Myocyte (in vitro differentiated cells): ENCODE measurements around the gene RGS12. TPM values are rescaled to one million over a fixed set of nuclear protein-coding genes. Genes with fewer than 3 reads are reported as not detected.

Experiments
- DNase-seq: peaks from one replicate; pipeline ENCODE4 v3.0.0-alpha.2; 2012; ENCODE audit warnings: low read depth
- total RNA-seq: library from RNA; depleted of rRNA; stranded (reverse); fragments of >200 nt; gene quantifications from 2 replicates; pipeline ENCODE4 v1.2.3, GENCODE V29; 2014

The RGS12 gene
- total RNA-seq, 1 donor from 2014 or later: 29.0 TPM

DNA sequence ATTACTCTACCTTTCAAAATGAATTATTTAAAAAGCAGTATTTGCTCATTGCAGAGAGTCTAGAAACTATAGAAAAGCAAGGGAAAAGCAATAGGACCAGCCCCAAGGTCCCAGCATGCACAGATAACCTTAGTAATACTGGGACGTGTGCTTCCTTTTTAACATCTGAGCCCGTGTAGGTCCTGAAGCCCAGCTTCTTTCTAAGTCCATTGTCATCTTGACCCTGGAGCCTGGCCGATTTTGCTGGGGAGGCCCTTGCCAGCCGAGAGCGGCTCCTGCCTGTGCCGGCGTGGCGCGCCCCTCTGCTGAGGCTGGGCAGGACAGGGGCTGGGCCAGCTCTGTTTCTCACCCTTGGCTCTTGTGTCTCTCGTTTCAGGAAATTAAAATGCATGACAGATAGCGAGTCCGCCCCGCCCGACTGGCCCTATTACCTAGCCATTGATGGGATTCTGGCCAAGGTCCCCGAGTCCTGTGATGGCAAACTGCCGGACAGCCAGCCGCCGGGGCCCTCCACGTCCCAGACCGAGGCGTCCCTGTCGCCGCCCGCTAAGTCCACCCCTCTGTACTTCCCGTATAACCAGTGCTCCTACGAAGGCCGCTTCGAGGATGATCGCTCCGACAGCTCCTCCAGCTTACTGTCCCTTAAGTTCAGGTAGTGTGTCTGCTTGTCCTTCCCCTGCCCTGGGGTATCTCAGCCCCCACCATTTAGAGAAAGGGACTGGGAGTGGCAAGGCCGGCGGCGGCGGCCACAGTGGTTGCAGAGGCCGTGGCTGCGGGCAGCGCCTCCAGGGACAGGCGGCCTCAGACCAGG is 39.8 kb upstream of the RGS12 start:
- no peak for DNase-seq

DNA sequence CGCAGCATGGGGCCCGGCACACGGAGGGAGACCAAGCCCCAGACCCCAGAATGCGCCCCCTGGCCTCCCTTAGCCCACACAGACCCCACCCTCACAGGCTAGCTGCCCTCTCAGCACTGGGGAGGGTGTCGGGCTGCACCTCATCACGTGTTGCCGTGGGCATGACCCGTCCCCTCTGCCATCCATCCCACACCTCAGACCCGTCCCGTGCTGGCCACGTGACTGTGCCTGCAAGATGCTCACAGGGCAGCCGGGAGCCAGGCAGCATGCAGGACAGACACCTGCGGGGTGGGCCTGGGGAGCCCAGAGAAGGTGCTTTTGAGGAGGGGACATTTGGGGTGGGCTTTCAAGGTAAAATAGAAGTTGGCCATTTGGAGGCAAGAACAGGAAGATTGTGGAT is 39.0 kb upstream of the RGS12 start:
- no peak for DNase-seq

DNA sequence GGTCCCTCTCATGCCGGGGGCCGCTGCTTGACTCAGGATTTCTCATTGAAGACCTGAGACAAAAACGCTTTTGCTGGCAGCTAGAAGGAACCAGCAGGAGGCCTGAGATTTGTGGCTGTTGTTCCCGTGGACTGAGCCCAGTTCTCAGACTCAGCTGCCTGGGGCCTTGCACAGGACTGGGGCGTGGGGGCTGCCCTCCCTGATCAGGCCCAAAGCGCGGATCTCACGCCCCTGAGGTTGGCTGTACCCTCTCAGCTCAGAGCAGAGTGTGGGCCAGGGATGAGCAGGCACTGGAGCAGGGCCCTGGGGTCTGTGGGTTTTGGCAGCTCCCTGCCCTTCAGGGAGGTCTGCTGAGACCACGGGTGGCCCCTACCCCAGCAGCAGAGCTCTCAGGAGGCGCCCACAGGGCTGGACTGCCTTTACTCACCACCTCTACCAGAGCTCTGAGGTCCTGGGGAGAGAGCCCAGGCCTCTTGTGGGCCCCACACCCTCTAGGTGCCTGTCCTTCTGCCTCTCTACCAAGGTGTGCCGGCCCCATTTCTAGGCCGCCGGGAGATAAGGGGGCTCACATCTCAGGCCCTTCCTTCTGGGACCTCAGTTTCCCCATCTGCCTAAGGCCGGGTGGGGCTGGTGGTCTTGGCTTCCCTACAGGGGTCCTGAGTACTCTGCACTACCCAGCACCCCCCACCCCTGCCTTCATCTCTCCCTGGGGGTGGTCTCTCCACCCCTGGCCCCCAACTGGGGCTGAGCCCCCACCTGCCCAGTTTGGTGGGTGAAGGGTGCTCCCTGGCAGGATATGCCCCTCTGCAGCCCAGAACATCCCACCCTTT is 38.3 kb upstream of the RGS12 start:
- no peak for DNase-seq

DNA sequence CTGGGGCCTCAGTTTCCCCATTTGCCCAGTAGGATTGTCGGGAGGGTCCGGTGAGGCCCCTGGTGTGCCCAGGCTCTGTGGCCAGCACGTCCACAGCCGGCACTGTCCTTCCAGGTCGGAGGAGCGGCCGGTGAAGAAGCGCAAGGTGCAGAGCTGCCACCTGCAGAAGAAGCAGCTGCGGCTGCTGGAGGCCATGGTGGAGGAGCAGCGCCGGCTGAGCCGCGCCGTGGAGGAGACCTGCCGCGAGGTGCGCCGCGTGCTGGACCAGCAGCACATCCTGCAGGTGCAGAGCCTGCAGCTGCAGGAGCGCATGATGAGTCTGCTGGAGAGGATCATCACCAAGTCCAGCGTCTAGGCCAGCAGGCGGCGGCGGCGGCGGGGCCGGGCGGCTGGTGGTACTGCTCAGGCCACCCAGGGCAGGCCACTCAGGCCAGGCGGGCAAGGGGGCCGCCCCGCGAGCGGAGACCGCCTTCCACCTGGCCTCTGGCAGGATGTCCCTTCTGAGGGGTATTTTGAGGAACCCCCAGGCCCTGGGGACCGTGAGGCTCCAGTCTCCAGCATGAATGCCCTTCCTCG is 37.1 kb upstream of the RGS12 start:
- no peak for DNase-seq

DNA sequence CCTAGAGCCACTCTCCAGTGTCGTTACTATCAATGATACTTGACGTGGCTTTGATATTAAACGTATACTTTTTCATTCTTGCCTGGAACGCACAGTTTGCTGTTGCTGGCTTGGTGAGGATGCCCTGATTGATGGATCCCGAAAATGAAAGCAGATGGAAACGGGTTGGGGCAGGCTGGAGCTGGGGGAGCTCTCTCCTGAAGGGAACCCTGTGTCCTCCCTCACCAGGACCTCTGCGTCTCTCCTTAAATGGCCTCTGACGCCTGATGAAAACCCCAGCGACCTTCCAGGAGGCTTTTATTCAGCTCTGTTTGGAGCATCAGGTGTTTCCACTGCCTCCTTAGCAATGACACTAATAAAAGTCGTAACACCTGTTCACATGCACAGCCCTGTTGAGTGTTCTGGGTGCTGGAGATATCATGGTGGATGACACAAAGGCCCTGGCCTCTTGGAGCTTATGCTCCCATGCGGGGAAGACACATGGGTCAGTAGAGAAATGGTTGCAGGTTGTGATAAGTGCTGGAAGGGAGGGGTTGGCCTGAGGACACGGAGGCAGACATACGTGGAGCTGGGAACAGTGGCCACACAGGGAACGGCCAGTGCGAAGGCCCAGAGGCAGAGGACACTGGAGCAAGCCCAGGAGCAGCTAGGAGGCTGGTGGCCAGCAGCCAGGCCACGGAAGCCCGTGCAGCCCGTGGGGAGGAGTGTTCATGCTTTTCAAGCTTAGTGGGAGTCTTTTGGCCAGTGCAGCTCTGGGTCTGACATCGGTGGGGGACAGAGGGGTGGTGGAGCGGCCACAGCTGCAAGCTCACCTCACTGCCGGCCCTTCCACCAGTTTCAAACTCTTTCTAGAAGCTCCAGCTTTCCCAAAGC is 36.4 kb upstream of the RGS12 start:
- no peak for DNase-seq

DNA sequence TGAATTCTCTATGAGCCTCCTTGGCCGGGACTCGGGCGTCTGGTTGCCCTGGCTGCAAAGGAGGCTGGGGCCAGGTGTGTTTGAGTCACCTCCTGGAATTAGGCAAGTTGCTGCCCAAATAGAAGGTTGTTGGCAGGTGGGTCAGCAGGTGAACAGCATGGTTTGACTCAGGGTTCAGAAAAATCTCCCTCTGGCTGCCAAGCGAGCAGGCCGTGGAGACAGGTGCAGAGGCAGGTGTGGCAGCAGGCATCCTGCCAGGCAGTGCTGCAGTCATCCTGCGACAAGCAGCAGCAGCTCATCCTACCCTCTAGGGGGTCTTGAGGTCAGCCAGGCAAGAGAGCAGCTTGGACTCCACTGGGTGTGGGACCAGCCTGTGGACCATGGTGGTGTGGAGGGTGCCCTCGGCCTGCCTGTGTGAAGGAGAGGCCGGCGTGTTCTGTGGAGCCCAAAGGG is 35.7 kb upstream of the RGS12 start:
- DNase-seq: peak; percentile 67

DNA sequence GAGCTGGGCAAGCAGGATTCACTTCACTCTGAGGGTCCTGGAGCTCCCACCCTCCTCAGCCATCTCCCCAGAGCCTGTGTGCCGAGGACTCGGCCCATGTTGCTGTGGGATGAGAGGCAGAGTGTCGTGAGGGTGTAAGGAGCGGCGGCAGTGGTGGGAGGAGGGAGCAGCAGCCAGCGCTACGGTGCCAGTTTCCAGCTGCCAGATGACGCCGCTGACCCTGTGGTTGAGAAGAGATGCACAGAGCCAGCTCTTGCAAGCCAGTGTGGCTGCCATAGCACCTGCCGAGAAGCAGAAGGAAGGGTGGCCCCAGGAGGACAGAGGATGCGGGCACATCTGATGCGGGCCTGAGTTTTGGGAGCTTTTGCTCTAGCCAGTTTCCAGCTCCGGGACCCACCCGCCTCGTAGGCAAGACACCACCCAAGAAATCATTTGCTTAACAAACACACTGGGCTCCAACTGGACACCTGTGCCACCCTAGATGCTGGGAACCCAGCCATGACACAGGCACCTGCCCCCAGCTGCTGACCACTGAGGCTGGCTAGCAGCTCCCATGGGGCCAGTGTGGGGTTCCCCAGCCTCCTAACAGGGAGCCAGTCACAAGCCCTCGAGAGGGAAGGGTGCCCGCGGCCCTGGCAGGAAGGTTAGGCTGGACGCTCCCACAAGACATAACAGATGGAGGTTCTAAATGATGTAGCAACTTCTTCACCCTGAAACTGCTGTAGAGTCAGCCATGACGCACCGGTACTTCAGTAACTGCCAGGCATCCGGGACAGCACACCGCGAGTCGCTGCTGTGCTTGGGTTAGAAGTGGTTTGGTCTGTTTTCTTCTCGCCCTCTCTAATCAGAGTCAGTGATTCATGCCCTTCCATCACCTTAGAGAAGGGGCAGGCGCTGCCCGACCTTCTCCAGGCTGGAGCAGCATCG is 35.0 kb upstream of the RGS12 start:
- DNase-seq: peak; percentile 54

DNA sequence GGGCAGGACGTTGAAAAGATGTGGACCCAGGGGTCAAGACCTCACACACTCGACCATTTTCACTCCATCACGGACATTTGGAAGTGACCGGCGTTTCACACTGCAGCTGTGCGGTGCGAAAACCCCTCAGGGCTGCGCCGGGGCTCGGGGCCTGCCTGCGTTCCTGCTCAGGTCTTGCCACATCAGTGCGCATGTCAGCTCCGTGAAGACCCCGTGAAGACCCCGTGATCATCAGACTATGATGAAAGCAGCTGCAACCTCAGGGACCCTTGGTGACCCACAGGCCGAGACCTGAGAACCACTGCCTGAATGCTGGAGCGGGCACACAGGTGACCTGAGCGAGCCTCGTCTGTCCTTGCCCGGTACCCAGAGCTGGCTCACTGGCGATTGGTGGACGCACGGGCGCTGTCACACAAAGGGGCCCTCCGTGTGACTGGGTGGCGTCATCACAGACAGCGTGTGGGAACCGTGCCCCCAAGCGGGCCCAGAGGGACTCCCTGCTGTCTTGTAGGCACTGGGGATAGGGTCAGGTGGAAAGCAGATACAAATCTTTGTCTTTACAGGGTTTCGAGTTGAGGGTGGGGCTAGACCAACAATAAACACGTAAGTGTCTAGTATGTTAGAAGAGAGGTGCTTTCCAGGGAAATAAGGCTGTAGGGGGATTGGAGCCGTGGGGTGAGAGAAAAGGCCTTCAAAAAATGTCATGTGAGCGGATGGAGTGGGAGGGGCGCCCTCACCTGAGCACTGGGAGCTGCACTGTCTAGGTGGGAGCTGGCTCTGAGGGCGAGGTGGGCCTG is 31.2 kb upstream of the RGS12 start:
- DNase-seq: no peak

DNA sequence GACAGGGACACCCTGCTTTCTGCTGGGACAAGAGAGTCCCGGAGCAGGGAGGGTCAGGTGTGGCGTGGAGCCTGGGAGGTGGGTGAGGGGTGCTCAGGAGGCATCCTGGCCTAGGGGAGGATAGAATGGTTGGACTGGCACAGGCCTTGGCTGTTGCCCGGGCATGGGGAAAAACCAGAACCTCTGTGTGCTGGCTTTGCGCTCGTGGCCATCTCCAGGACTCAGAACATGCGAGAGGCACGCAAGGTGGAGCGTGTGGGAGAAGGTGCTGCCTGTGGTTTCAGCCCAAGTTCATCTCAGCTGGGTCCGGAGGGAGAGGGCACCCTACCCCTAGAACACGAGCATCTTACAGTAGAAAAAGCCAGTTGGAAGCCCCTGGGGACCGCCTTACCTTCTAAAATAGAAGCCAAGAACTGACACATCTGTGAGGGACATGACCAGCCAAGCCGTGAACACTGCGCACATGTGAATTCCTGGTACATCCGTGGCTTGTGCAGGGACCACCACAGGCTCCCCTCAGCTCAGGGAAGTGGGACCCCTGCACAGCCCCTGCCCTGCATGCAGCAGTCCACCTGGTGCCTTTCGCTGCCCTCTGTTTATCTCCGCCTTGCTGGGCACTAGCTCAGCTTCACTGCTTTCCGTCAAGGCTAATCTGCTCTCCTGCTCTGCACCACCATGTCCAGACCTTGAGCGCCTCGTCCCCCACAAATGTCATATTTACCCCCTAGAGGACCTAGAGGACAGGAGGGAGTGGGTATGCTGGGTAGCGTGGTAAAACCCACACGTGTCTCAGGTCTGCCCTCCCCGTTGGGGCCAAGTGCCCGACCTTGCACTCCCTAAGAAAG is 30.4 kb upstream of the RGS12 start:
- no peak for DNase-seq

DNA sequence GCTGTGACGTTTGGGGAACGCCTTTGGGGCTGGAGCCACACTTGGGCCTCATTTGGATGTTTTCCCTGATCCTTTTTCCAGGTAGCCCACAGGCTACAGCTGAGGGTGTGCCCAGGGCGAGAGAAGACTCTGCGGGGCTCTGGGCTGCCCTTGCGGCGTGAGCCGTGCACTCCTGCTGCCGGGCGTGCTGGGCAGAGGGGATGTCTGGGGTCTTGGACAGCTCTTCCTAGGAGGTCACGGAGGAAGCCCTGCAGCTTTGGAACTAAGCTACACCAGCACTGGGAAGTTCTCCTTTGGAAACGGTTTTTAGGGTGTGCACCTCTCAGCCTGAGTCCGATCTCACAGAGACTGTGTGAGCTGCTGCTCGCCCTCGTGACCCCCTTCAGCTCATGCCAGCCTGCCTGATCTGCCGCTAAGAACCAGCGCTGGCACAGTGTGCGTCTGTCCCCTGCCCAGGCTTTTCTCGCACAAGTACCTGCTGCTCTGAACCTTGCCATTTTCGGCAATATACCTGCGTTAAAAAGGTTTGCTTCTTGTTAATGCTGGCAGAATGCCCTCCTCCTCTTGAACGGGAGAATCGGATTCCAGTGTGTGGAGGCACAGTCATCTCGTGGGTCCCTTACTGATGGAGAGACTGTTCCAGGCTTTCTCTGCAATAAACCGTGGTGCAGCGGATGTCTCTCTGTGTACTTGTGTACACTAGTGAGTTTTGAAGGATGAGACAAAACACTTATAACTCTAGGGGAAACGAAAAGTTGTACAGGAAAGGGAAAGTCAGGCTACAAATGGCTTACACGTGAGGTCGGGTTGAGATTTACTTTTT is 29.6 kb upstream of the RGS12 start:
- no peak for DNase-seq

DNA sequence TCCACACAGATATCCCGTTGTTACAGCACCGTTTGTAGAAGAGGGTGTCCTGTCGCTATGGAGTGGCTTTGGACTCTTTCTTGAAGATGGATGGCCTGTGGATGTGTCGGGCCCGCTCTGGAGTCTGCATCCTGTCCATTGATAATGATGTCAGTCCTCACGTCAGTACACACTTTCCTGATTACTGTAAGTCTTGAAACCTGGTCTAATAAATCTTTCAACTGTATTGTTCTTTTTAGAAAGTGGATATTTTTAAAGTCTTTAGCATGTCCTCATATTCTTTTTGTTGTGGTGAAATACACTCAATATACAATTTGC is 29.0 kb upstream of the RGS12 start:
- no peak for DNase-seq

DNA sequence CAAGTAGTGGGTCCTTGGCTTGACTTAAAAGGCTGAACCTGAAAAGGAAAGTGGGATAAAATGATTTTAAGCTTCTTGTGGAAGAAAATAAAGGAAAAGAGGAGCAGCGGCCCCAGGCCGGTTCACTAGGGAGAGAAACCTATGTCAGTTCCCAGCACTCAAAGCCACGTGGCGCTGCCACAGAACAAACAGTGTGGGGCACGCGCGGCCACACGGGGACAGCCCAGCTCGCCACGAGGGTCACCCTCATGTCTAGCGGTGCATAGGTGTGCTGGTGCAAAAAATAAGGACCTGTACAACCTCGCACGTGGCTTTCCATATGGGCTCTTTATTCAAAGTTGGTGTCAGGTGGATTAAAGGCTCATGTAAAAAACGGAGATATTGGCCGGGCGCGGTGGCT is 26.7 kb upstream of the RGS12 start:
- no peak for DNase-seq

DNA sequence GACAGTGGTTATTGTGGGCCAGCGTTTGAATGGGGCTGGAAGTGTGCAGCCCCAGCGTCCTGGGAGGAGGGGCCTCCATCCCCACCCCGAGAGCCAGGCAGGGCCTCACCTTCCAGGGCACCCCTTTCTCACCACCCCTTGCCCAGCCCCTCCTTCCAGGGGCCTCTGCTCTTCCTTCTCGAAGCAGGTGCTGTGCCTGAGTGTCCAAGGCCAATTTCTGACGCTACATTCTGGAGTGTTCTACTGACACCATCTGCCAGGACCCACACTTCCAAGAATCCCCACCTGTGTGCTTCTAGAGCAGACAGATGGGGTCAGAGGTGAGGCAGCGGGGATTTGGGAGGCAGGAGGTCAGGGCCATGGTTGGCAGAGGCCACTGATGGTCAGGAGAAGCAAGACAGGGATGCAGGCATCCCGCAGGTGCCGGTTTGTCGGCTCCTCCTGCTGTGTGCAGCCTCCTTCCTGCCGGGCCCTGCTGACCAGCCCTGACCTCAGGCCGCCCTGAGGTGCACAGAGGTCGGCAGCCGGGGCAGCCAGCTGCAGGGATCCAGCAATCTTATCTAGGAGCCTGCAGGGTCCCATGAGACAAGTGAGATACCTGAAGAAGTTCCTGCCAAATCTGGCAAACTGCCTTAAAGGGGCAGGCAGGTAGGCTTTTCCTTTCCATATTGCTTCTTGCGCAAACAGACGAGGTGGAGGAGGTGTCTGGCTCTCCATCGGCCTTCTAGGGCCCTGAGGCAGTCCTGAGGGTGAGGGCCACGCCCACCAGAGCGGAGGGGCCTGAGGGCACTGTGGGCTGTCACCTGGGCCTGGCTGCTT is 25.0 kb upstream of the RGS12 start:
- DNase-seq: no peak

DNA sequence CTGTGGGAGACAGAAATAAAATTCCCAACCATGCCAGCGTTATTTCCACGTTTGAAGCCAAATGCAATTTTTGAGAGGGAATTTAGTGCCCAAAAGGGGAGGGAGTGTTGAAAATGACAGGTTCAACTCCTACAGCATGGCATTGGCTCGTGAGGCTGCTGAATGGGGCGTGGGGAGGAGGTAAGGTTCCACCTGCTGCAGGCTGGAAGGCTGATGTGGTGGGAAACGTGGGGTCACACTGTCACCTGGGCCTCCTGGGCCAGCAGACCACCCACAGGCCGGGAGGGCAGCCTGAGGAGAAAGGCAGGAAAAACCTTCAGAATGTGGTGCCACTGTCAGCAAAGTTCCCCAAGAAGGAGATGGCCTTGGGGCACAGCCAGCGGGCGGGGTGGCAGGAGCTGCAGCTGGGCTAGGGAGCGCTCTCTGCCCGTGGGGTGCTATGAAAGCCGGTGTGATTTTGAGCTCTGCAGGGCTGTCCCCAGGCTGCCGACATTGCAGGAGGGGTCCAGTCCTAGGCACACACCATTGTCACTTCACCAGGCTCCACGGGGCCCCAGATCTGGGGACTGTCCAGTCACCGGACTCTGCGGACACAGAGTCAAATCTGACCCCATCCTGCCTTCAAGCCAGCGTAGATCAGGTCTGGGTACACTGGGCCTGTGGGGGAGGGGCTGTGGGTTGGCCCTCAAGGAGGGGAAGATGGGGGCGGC is 24.3 kb upstream of the RGS12 start:
- no peak for DNase-seq

DNA sequence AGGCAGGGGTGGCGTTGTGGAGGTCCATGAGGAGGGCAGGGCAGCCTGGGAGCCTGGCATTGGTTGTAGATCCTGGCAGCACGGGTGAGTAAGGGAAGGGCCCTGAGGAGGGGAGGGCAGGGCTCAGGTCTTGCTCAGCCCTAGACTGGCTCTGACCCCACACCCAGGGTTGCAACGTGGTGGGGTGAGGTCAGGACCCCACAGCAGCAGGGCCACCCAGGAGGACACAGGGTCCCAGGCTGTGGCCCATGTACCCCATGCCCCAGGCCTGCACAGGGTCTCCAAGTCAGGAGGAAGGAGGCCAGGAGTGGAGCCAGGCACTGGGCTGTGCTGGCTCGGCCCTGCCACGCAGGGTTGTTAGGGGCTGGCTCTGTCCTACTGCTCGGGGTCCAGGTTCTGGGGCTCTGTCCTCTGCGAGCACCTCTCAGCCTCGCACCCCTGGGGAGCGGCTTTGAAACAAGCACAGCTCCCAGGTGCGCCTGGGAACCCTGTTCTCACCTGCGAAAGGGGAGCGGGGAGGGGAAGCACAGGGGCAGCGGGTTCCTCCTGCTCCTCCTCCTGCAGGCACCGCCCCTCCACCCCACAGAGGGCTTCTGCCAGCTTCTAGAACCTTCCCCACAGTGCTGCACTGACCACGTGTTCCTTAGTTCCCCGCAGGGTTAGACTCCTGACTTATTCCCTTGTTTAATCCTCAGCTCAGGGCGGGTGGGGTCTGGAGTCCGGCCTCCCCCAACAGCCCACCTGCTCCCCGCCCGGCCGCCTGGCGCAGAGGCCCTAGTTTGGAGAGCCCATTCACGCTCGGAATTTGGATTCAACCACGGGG is 23.5 kb upstream of the RGS12 start:
- peak; percentile 79 for DNase-seq
